ENCODE results near the gene SLCO1C1. TPM values are rescaled to one million over a fixed set of nuclear protein-coding genes. Genes with fewer than 3 reads are reported as not detected.

The SLCO1C1 gene
- total and polyA plus RNA-seq, 2 of the 4 experiments (the other 2 are of a cell fraction): not detected

DNA sequence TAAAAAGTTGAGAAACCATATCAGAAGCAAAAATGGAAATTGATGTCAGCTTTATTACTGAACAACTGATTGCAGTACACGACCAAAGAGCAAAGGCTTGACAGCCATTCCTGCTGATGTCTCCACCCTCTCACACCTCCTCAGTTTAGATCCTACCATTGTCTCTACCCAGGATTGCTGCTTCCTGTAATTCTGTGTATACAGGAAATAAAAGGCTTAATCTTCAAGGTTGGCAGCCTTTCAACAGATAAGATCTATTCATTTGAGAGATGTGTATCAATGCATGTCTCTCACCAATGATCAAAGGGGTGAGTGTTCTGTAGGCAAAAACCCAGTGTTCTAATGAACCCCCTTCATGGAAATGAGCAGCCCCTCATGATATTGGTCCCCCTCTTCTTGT is 27.0 kb downstream of the SLCO1C1 start:
- WGBS, 2 experiments (ENCODE audit: extremely low coverage in 2 of 2, insufficient read length in 1 of 2): no CpG with 5 or more reads among the region's 1 CpG
- Histone ChIP-seq H4K91ac (ENCODE audit: insufficient read depth, low read depth, low read length) (no peak overlapping the region), H3K4me3 (ENCODE audit: insufficient read depth, low read depth, low read length) (no peak overlapping the region), H3K4me2 (ENCODE audit: low read depth, low read length) (no peak overlapping the region), H3K9ac (ENCODE audit: low read depth, low read length) (no peak overlapping the region), H3K9me3 (ENCODE audit: control insufficient read depth, insufficient read depth, low read length) (no peaks in the 10 kb centered on the region), H3K4me1 (ENCODE audit: control insufficient read depth, insufficient read depth, low read length) (no peaks in the 10 kb centered on the region), H3K27me3 (ENCODE audit: control insufficient read depth, insufficient read depth, low read length) (no peaks in the 10 kb centered on the region), H2BK15ac (ENCODE audit: low read depth, low read length) (no peak overlapping the region), H3K14ac (replicated peaks; ENCODE audit: low read depth, low read length) (no peak overlapping the region), H2BK20ac (ENCODE audit: low read depth, low read length) (no peak overlapping the region), H3K27ac (ENCODE audit: insufficient read depth, low read length) (no peak overlapping the region), H2BK5ac (ENCODE audit: low read depth, low read length, poor library complexity, severe bottlenecking) (no peak overlapping the region), H2AFZ (replicated peaks; ENCODE audit: low read length, poor library complexity) (no peak overlapping the region), H3K9me1 (ENCODE audit: insufficient read depth, low read length) (no peaks in the 10 kb centered on the region), H3K4ac (ENCODE audit: low read depth, low read length) (no peak overlapping the region), H3K18ac (ENCODE audit: low read depth, low read length) (no peak overlapping the region), H3K36me3 (ENCODE audit: control insufficient read depth, insufficient read depth, low read length) (no peaks in the 10 kb centered on the region), H4K5ac (ENCODE audit: low read depth, low read length) (no peak overlapping the region), H4K8ac (ENCODE audit: low read depth in 2 of 2, low read length in 2 of 2) (no peak overlapping the region), H2BK120ac (ENCODE audit: low read depth, low read length) (no peak overlapping the region), H3K79me1 (ENCODE audit: low read depth in 1 of 2, low read length in 2 of 2) (no peaks in the 10 kb centered on the region), H2AK5ac (ENCODE audit: low read depth, low read length) (no peak overlapping the region), H4K20me1 (ENCODE audit: insufficient read depth, low read length) (no peaks in the 10 kb centered on the region), H3K56ac (ENCODE audit: extremely low read depth, insufficient read depth, low read length) (no peak overlapping the region), H2AK9ac (replicated peaks; ENCODE audit: low read depth, low read length, poor library complexity) (no peak overlapping the region), H3K23ac (ENCODE audit: low read depth, low read length) (no peak overlapping the region)
- POLR2A ChIA-PET (ENCODE audit: unreplicated experiment): no interaction called here
- ATAC-seq (ENCODE audit: low read depth): no peak
- TF ChIP-seq, protein P1, sequence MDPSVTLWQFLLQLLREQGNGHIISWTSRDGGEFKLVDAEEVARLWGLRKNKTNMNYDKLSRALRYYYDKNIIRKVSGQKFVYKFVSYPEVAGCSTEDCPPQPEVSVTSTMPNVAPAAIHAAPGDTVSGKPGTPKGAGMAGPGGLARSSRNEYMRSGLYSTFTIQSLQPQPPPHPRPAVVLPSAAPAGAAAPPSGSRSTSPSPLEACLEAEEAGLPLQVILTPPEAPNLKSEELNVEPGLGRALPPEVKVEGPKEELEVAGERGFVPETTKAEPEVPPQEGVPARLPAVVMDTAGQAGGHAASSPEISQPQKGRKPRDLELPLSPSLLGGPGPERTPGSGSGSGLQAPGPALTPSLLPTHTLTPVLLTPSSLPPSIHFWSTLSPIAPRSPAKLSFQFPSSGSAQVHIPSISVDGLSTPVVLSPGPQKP (IDR thresholded peaks at IDR 0.05; ENCODE audit: borderline replicate concordance, low read depth, low read length): no peak
- TF ChIP-seq NFE2L2 (IDR thresholded peaks at IDR 0.05; ENCODE audit: low read depth, low read length) (no peak), MAFK (IDR thresholded peaks at IDR 0.05; ENCODE audit: low read depth, low read length) (no peak), RCOR1 (IDR thresholded peaks at IDR 0.05; ENCODE audit: insufficient replicate concordance, low read length) (no peak), POLR2A (IDR thresholded peaks at IDR 0.05; ENCODE audit: low read depth, low read length) (no peak), FOS (IDR thresholded peaks at IDR 0.05; ENCODE audit: low read depth, low read length) (no peak), RFX5 (IDR thresholded peaks at IDR 0.05; ENCODE audit: low read depth, low read length) (no peak), CEBPB (IDR thresholded peaks at IDR 0.05; ENCODE audit: low read depth, low read length) (no peak)
- TF ChIP-seq, protein P2, sequence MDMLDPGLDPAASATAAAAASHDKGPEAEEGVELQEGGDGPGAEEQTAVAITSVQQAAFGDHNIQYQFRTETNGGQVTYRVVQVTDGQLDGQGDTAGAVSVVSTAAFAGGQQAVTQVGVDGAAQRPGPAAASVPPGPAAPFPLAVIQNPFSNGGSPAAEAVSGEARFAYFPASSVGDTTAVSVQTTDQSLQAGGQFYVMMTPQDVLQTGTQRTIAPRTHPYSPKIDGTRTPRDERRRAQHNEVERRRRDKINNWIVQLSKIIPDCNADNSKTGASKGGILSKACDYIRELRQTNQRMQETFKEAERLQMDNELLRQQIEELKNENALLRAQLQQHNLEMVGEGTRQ (IDR thresholded peaks at IDR 0.05; ENCODE audit: low read depth, low read length): no peak
- dilution Hi-C loops (cut with HindIII; ENCODE audit: low sequenced_read_pairs, unreplicated experiment): no loop called here
- CTCF ChIA-PET: no interaction called here
- intact Hi-C loops (cut with micrococcal nuclease): no loop called here
- no peak for DNase-seq
- in situ Hi-C loops (cut with MboI; ENCODE audit: low sequenced_read_pairs): no loop called here
- BruUV-seq (replicated peaks): no TSS peak

Measured in IMR-90 (cell line).